A549 (cell line): ENCODE results near the gene C1QTNF3. TPM values are rescaled to one million over a fixed set of nuclear protein-coding genes. Genes with fewer than 3 reads are reported as not detected.

Experiments
- ATAC-seq, 2 experiments: fragments of 200-7000 bp in 1 of 2; fragments of >200 bp in 1 of 2; cut with Nextera tagmentation in 1 of 2; cut with Tn5 transposase in 1 of 2; 3 replicates each; pipeline versions ENCODE4 v1.8.0 to v1.9.1; 2018 to 2020; ENCODE audit warnings: mild to moderate bottlenecking in 1 of 2, moderate library complexity in 1 of 2
- CTCF ChIA-PET: fragments of 300-600 bp; sonication (Branson Sonifier 250); formaldehyde crosslinking; extraction: SDS; loops from one replicate; lab custom pipeline; 2021; ENCODE audit warnings: antibody characterized with exemption, inconsistent platforms; lab: Yijun Ruan, JAX
- POLR2A ChIA-PET: fragments of 350-600 bp; formaldehyde crosslinking; extraction: SDS; loops from one replicate; lab custom pipeline; 2021; ENCODE audit warnings: antibody characterized with exemption, inconsistent platforms; lab: Yijun Ruan, JAX
- DNase-seq, 2 experiments: peaks; one replicate each; pipeline versions ENCODE4 v3.0.0 to v3.0.0-alpha.2; 2011 to 2016; ENCODE audit warnings: low read depth in 1 of 2, low spot score in 1 of 2
- FAIRE-seq: peaks from 2 replicates; lab custom pipeline; 2011; peaks lifted over from hg19 to GRCh38; lab: Jason Lieb, UNC
- H3K27ac ChIP-seq, 2 experiments: fragments of >200 bp; sonication (Bioruptor Twin); formaldehyde crosslinking; 3 replicates each; pipeline ENCODE4 v1.5.1; 2016 to 2017
- H3K4me1 ChIP-seq: fragments of >200 bp; sonication (Bioruptor Twin); formaldehyde crosslinking; 3 replicates; pipeline ENCODE4 v1.6.1; 2016
- H3K4me2 ChIP-seq: fragments of >200 bp; sonication (Bioruptor Twin); formaldehyde crosslinking; 3 replicates; pipeline ENCODE4 v1.6.1; 2016
- H3K4me3 ChIP-seq: fragments of >200 bp; sonication (Bioruptor Twin); formaldehyde crosslinking; 3 replicates; pipeline ENCODE4 v1.5.1; 2016
- H3K9me3 ChIP-seq: fragments of >200 bp; sonication (Bioruptor Twin); formaldehyde crosslinking; 3 replicates; pipeline ENCODE4 v1.6.1; 2016
- ATOH8 ChIP-seq: fragments of 250-450 bp; sonication (Bioruptor Pico); IDR thresholded peaks from 2 replicates; pipeline ENCODE4 v1.5.0; 2020; ENCODE audit warnings: low read depth, mild to moderate bottlenecking, moderate library complexity
- CEBPB ChIP-seq, 2 experiments: fragments of >200 bp in 1 of 2; sonication (Bioruptor Twin) in 1 of 2; formaldehyde crosslinking in 1 of 2; IDR thresholded peaks; 2 replicates each; pipeline ENCODE4 v1.6.1; 2012 to 2016
- CTCF ChIP-seq: fragments of >200 bp; sonication (Bioruptor Twin); formaldehyde crosslinking; IDR thresholded peaks from 3 replicates; pipeline ENCODE4 v1.5.1; 2016
- E2F6 ChIP-seq: IDR thresholded peaks from 2 replicates; pipeline ENCODE4 v1.6.1; 2012; ENCODE audit warnings: low read depth, borderline replicate concordance
- EHMT2 ChIP-seq: fragments of 200-600 bp; sonication (generic); IDR thresholded peaks from 2 replicates; pipeline ENCODE4 v1.6.1; 2016; ENCODE audit warnings: antibody characterized with exemption, low read depth, mild to moderate bottlenecking, moderate library complexity
- FOSL2 ChIP-seq, 2 experiments: fragments of 450-650 bp in 1 of 2; fragments of >200 bp in 1 of 2; sonication (Bioruptor Twin) in 1 of 2; formaldehyde crosslinking; IDR thresholded peaks; 2 replicates each; pipeline versions ENCODE4 v1.5.0 to v1.6.1; 2016 to 2020; ENCODE audit warnings: mild to moderate bottlenecking in 1 of 2, moderate library complexity in 1 of 2
- FOXS1 ChIP-seq: fragments of 250-450 bp; sonication (Bioruptor Pico); IDR thresholded peaks from 2 replicates; pipeline ENCODE4 v1.5.0; 2020; ENCODE audit warnings: mild to moderate bottlenecking, moderate library complexity
- GATA3 ChIP-seq: IDR thresholded peaks from 2 replicates; pipeline ENCODE4 v1.6.1; 2012; ENCODE audit warnings: borderline replicate concordance
- KDM1A ChIP-seq: fragments of 200-600 bp; sonication (generic); IDR thresholded peaks from 2 replicates; pipeline ENCODE4 v1.6.1; 2016; ENCODE audit warnings: low read depth, mild to moderate bottlenecking
- KDM5A ChIP-seq: fragments of 200-600 bp; sonication (generic); IDR thresholded peaks from 2 replicates; pipeline ENCODE4 v1.6.1; 2016; ENCODE audit warnings: antibody characterized with exemption, mild to moderate bottlenecking
- MYC ChIP-seq: IDR thresholded peaks from 2 replicates; pipeline ENCODE4 v1.6.1; 2012; ENCODE audit warnings: mild to moderate bottlenecking, inconsistent platforms, low read length, improper control_type of control experiment, borderline replicate concordance
- NFE2L2 ChIP-seq: fragments of 150-350 bp; conservative IDR thresholded peaks from 2 replicates; pipeline ENCODE4 v1.6.1; 2014; ENCODE audit warnings: low read length
- POLR2A ChIP-seq: IDR thresholded peaks from 2 replicates; pipeline ENCODE4 v1.6.1; 2012; ENCODE audit warnings: mild to moderate bottlenecking, low read length
- REST ChIP-seq: fragments of 200-600 bp; sonication (generic); IDR thresholded peaks from 2 replicates; pipeline ENCODE4 v1.6.1; 2016; ENCODE audit warnings: antibody characterized with exemption, mild to moderate bottlenecking, moderate library complexity
- RFX5 ChIP-seq: fragments of 450-650 bp; IDR thresholded peaks from 2 replicates; pipeline ENCODE4 v1.7.1; 2014; ENCODE audit warnings: antibody characterized with exemption, mild to moderate bottlenecking, moderate library complexity
- SMC3 ChIP-seq: fragments of >200 bp; sonication (Bioruptor Twin); formaldehyde crosslinking; IDR thresholded peaks from 3 replicates; pipeline ENCODE4 v1.6.1; 2018; ENCODE audit warnings: inconsistent platforms
- SREBF2 ChIP-seq: fragments of 450-650 bp; IDR thresholded peaks from 2 replicates; pipeline ENCODE4 v1.6.1; 2014; ENCODE audit warnings: mild to moderate bottlenecking, moderate library complexity
- TFCP2L1 ChIP-seq: fragments of 250-450 bp; sonication (Bioruptor Pico); IDR thresholded peaks from 2 replicates; pipeline ENCODE4 v1.5.0; 2021; ENCODE audit warnings: mild to moderate bottlenecking
- ZC3H11A ChIP-seq: fragments of 450-650 bp; IDR thresholded peaks from 2 replicates; pipeline ENCODE4 v1.6.1; 2014; ENCODE audit warnings: antibody characterized with exemption, mild to moderate bottlenecking
- WGBS: methylation state at CpG from one replicate; pipeline ENCODE4 v1.1.6; 2017; ENCODE audit errors: missing lambda C conversion rate; 5-methylcytosine and 5-hydroxymethylcytosine counted together
- polyA plus RNA-seq, 4 experiments: library from polyadenylated mRNA; depleted of rRNA in 3 of 4; stranded (reverse); fragments of >200 nt; fragmentation: RNase III in 1 of 4; extraction: RNeasy Plus Mini Kit Qiagen cat#74134 plus additional on column Dnase treatment in 1 of 4; gene quantifications; 2 replicates in 3 of 4; 3 replicates in 1 of 4; pipeline ENCODE4 v1.2.3, GENCODE V29; 2011 to 2017
- TF ChIP-seq, protein P1 (sequence below): IDR thresholded peaks from 2 replicates; pipeline ENCODE4 v1.6.1; 2012

Gene C1QTNF3
- polyA plus RNA-seq, 2 of the 4 experiments (the other 2 are of a cell fraction) = 0.26 to 1.4 TPM

DNA sequence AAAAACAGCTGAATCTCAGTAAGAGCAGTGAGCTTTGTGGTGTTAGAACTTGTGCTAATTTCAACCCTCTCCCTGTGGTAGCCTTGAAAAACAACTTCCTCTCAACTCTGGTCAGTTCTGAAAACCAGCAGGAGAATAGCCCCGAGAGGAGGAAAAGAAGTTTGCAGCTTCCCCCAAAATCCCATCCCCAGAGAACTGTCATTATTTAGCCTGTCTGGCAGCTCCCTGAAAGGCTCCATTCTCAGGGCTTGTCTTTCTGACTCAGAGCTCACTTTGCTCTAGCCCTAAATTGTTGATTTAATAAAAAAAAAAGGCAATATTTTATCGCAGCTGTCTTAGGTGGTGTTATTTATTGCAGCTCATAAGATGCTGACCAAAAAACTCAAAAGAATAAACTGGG, 47.1 kb downstream of the C1QTNF3 start:
- no peak overlapping the region for H3K4me3 ChIP-seq
- H3K27ac ChIP-seq = no peak overlapping the region
- WGBS = 78% methylated on average over 2 of the region's 2 CpGs
- DNase-seq (no peak), FAIRE-seq (no peak), ATAC-seq (no peak)
- H3K9me3 ChIP-seq = no peaks in the 10 kb centered on the region
- TF ChIP-seq ZC3H11A = no peak
- TF ChIP-seq EHMT2 = no peak
- TF ChIP-seq CEBPB (IDR thresholded peaks at IDR 0.05) = no peak
- no peak for TF ChIP-seq ATOH8
- peaks cover 4% of the 10 kb centered on the region; the same call in 2 of the 3 replicates for H3K4me1 ChIP-seq
- no peak overlapping the region for H3K4me2 ChIP-seq
- ChIA-PET CTCF (interaction anchor here (0.7 to 3.9 kb wide), 7 partner anchors 11 to 470 kb away, joined by 3 to 22 read pairs (median 6); no protein-coding TSS in a partner anchor), POLR2A (interaction anchor here (1.1 kb wide), 1 partner anchor 13 kb away, joined by 3 read pairs; no protein-coding TSS in a partner anchor)

GRCh38 chr5:33994845-33995244, 48.2 kb downstream of the C1QTNF3 start:
- DNase-seq (no peak), ATAC-seq (no peak), FAIRE-seq (no peak)
- WGBS = 62% methylated on average over 1 of the region's 1 CpG
- ChIA-PET POLR2A (no interaction called here), CTCF (no interaction called here)
- Histone ChIP-seq H3K4me2 (no peak overlapping the region), H3K9me3 (no peaks in the 10 kb centered on the region), H3K27ac (no peak overlapping the region), H3K4me1 (peaks cover 4% of the 10 kb centered on the region; the same call in 2 of the 3 replicates), H3K4me3 (no peak overlapping the region)
- TF ChIP-seq FOXS1 (CRISPR knock-in tag) = no peak
- no peak for TF ChIP-seq KDM1A
- TF ChIP-seq RFX5 = no peak
- no peak for TF ChIP-seq SMC3
- TF ChIP-seq, protein P1, sequence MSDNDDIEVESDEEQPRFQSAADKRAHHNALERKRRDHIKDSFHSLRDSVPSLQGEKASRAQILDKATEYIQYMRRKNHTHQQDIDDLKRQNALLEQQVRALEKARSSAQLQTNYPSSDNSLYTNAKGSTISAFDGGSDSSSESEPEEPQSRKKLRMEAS = no peak
- no peak for TF ChIP-seq SREBF2
- TF ChIP-seq NFE2L2 = no peak

DNA sequence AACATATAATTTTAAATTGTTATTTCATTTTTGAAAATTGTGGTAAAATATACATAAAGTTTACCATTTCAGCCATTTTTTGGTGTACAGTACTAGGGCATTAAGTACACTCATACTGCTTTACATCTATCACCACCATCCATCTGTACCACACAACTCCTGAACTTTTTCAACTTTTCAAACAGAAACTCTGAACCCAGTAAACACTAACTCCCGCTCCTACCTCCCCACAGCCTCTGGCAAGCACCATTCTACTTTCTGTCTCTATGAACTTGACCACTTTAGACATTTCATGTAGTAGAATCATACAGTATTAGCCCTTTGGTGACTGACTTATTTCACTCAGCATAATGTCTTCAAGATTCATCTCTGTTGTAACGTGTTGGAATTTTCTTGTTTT, 50.1 kb downstream of the C1QTNF3 start:
- no peak for ATAC-seq
- 95% methylated on average over 2 of the region's 2 CpGs for WGBS
- no peak for TF ChIP-seq FOXS1 (CRISPR knock-in tag)
- no peak for TF ChIP-seq POLR2A
- TF ChIP-seq TFCP2L1 (CRISPR knock-in tag) = no peak
- no peak for TF ChIP-seq GATA3
- TF ChIP-seq KDM5A = no peak
- no peak for TF ChIP-seq NFE2L2
- Histone ChIP-seq H3K9me3 (no peaks in the 10 kb centered on the region), H3K4me3 (no peak overlapping the region), H3K27ac (no peak overlapping the region), H3K4me1 (peaks cover 4% of the 10 kb centered on the region; the same call in 2 of the 3 replicates), H3K4me2 (no peak overlapping the region)
- no peak for FAIRE-seq
- POLR2A ChIA-PET = no interaction called here
- DNase-seq = no peak
- CTCF ChIA-PET = no interaction called here

DNA sequence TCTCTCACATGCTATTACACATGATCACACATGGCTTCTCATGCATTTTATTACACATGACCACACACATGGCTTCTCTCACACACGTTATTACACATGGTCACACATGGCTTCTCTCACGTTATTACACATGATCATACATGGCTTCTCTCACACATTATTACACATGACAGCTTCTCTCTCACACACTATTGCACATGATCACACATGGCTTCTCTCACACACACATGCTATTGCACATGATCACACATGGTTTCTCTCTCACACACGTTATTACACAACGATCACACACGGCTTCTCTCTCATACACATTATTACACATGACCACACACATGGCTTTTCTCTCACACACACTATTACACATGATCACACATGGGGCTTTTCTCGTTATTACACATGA, 57.6 kb downstream of the C1QTNF3 start:
- 75% methylated on average over 6 of the region's 6 CpGs for WGBS
- no peak for FAIRE-seq
- Histone ChIP-seq H3K4me3 (no peak overlapping the region), H3K9me3 (no peaks in the 10 kb centered on the region), H3K4me2 (no peak overlapping the region), H3K27ac (no peak overlapping the region), H3K4me1 (no peaks in the 10 kb centered on the region)
- TF ChIP-seq FOSL2 (IDR thresholded peaks at IDR 0.05) = no peak
- no peak for TF ChIP-seq FOSL2 (CRISPR knock-in tag; IDR thresholded peaks at IDR 0.05)
- no peak for TF ChIP-seq MYC
- TF ChIP-seq POLR2A = no peak
- no peak for TF ChIP-seq REST
- no peak for TF ChIP-seq CTCF
- TF ChIP-seq E2F6 = no peak
- no peak for ATAC-seq
- CTCF ChIA-PET = interaction anchor here (0.6 to 1.9 kb wide), 2 partner anchors 14 to 50 kb away, joined by 3 to 8 read pairs; no protein-coding TSS in a partner anchor
- DNase-seq = no peak
- POLR2A ChIA-PET = no interaction called here
